Neuronal stem cell (in vitro differentiated cells): Measurements from ENCODE around the gene TRABD. TPM values are rescaled to one million over a fixed set of nuclear protein-coding genes. Genes with fewer than 3 reads are reported as not detected.
"Not testable (repeated sequence)": the region's sequence is repeated elsewhere in the genome, so short reads cannot be mapped to it uniquely, and the experiment has no call there.

Source experiments
- DNase-seq: peaks from one replicate; pipeline ENCODE4 v3.0.0-alpha.2; 2013; ENCODE audit warnings: low spot score
- H2AFZ ChIP-seq: one replicate; pipeline ENCODE4 v1.6.1; 2013; ENCODE audit warnings: mild to moderate bottlenecking, low read length, inconsistent platforms
- H2AK5ac ChIP-seq: 2 replicates; pipeline ENCODE4 v1.6.1; 2013; ENCODE audit warnings: low read depth, mild to moderate bottlenecking, inconsistent platforms, low read length, moderate library complexity, mixed read lengths
- H2BK120ac ChIP-seq: 2 replicates; pipeline ENCODE4 v1.6.1; 2013; ENCODE audit warnings: low read depth, mild to moderate bottlenecking, inconsistent platforms, low read length, moderate library complexity, mixed read lengths
- H2BK12ac ChIP-seq: one replicate; pipeline ENCODE4 v1.6.1; 2013; ENCODE audit warnings: low read length, inconsistent platforms
- H2BK15ac ChIP-seq: 2 replicates; pipeline ENCODE4 v1.6.1; 2013; ENCODE audit warnings: mild to moderate bottlenecking, low read length, inconsistent platforms, mixed read lengths
- H2BK5ac ChIP-seq: one replicate; pipeline ENCODE4 v1.6.1; 2013; ENCODE audit warnings: inconsistent platforms, mild to moderate bottlenecking, low read length, moderate library complexity
- H3K14ac ChIP-seq: one replicate; pipeline ENCODE4 v1.6.1; 2013; ENCODE audit warnings: low read length, inconsistent platforms
- H3K18ac ChIP-seq: 2 replicates; pipeline ENCODE4 v1.6.1; 2013; ENCODE audit warnings: low read length, inconsistent platforms
- H3K23ac ChIP-seq: 2 replicates; pipeline ENCODE4 v1.6.1; 2013; ENCODE audit warnings: low read depth, mild to moderate bottlenecking, mixed read lengths, low read length, inconsistent platforms; ENCODE audit not compliant: poor library complexity
- H3K27ac ChIP-seq: replicated peaks from 3 replicates; pipeline ENCODE4 v1.5.1; 2013; ENCODE audit warnings: low read length, inconsistent platforms
- H3K27me3 ChIP-seq, 3 experiments: 2 replicates each; pipeline ENCODE4 v1.6.1; 2013; ENCODE audit warnings: low read length in 3 of 3, mild to moderate bottlenecking in 2 of 3, inconsistent platforms in 1 of 3, low read depth in 1 of 3, mixed read lengths in 1 of 3, moderate library complexity in 1 of 3; ENCODE audit not compliant: control insufficient read depth in 3 of 3, insufficient read depth in 3 of 3
- H3K36me3 ChIP-seq, 2 donors: replicated peaks in 1 of 2; 2 replicates each; pipeline ENCODE4 v1.6.1; 2013; ENCODE audit warnings: low read length in 2 of 2; ENCODE audit not compliant: control insufficient read depth in 2 of 2, insufficient read depth in 2 of 2
- H3K4ac ChIP-seq: 2 replicates; pipeline ENCODE4 v1.6.1; 2013; ENCODE audit warnings: inconsistent platforms, mild to moderate bottlenecking, low read length, moderate library complexity
- H3K4me1 ChIP-seq, 2 donors: 1 replicate in 1 of 2; 2 replicates in 1 of 2; pipeline ENCODE4 v1.6.1; 2013; ENCODE audit warnings: low read length in 2 of 2, low read depth in 1 of 2; ENCODE audit not compliant: control insufficient read depth in 2 of 2, insufficient read depth in 1 of 2
- H3K4me2 ChIP-seq: one replicate; pipeline ENCODE4 v1.6.1; 2013; ENCODE audit warnings: mild to moderate bottlenecking, low read length, inconsistent platforms; ENCODE audit not compliant: insufficient read depth, poor library complexity, severe bottlenecking
- H3K4me3 ChIP-seq, 2 donors: 2 replicates each; pipeline ENCODE4 v1.5.1; 2013; ENCODE audit warnings: low read length in 2 of 2, mild to moderate bottlenecking in 2 of 2, inconsistent platforms in 1 of 2, moderate library complexity in 1 of 2
- H3K79me1 ChIP-seq: one replicate; pipeline ENCODE4 v1.6.1; 2013; ENCODE audit warnings: low read depth, mild to moderate bottlenecking, inconsistent platforms, low read length, moderate library complexity
- H3K9ac ChIP-seq: one replicate; pipeline ENCODE4 v1.6.1; 2013; ENCODE audit warnings: mild to moderate bottlenecking, low read depth, low read length, inconsistent platforms; ENCODE audit not compliant: poor library complexity
- H3K9me3 ChIP-seq, 2 donors: replicated peaks in 1 of 2; 2 replicates each; pipeline versions ENCODE3 to v1.6.1; 2013; ENCODE audit warnings: low read length in 2 of 2, mild to moderate bottlenecking in 2 of 2, inconsistent platforms in 1 of 2, low read depth in 1 of 2, mixed read lengths in 1 of 2, moderate library complexity in 1 of 2; ENCODE audit not compliant: control insufficient read depth in 2 of 2, insufficient read depth in 1 of 2
- H4K8ac ChIP-seq: one replicate; pipeline ENCODE4 v1.6.1; 2013; ENCODE audit warnings: low read depth, mild to moderate bottlenecking, inconsistent platforms, low read length, moderate library complexity
- H4K91ac ChIP-seq: one replicate; pipeline ENCODE4 v1.6.1; 2013; ENCODE audit warnings: low read length, low read depth, mild to moderate bottlenecking, inconsistent platforms; ENCODE audit not compliant: poor library complexity
- WGBS, 2 donors: extraction: QIAGEN DNeasy Blood & Tissue Kit; methylation state at CpG; one replicate each; pipeline ENCODE4 v1.1.7; 2013; ENCODE audit warnings: missing lambda C conversion rate in 2 of 2, mixed read lengths in 1 of 2; ENCODE audit not compliant: insufficient read length in 2 of 2, insufficient replicate concordance in 1 of 2; ENCODE audit errors: extremely low coverage in 2 of 2; 5-methylcytosine and 5-hydroxymethylcytosine counted together
- polyA plus RNA-seq, 2 experiments: library from polyadenylated mRNA; stranded (reverse); fragments of 200-250 nt; gene quantifications; one replicate each; pipeline ENCODE4 v1.2.3, GENCODE V29; 2013

The TRABD gene, protein sequence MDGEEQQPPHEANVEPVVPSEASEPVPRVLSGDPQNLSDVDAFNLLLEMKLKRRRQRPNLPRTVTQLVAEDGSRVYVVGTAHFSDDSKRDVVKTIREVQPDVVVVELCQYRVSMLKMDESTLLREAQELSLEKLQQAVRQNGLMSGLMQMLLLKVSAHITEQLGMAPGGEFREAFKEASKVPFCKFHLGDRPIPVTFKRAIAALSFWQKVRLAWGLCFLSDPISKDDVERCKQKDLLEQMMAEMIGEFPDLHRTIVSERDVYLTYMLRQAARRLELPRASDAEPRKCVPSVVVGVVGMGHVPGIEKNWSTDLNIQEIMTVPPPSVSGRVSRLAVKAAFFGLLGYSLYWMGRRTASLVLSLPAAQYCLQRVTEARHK
- 34.5 TPM for polyA plus RNA-seq (2013, experiment 1 of 2)
- 33.8 TPM for polyA plus RNA-seq (2013, experiment 2 of 2)

DNA sequence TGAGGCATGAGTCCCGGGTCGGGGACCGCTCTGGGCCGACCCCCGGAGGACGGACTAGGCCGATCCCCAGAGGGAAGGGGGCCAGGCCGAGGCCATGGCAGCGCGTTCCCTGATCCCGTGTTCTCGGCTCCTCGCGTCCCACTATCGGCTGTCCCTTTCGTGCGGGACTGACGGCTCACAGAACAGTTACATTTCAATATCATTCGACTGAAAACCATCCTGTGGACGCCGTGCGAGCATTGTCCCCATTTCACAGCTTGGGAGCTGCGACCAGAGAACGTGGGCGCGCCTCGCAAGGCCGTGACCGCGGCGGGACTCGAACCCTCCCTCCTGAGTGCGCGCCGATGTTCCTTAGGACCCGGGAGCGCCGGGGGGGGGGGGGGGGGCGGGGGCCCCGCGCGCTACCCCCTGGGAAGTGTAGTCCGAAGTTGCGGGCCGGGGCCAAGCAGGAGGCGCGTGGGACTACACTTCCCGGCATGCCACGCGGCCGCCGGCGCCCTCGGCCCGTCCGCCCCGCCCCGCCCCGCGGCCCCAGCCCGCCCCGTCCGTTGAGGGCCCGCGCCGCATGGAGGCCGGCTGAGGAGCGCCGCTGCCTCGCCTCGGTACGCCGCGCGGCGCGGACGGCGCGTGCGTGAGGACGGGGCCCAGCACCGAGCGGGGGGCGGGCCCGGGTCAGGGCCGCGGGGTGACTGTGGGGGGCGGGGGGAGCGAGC is at the start of gene TRABD:
Gene TRABD, plus strand, starts transcription at position 539 of the 713 bp plus-strand sequence. CDS start 7,148 bp downstream, outside the sequence.
- H3K23ac ChIP-seq = peak within 1 kb of the TSS; percentile 87
- H3K9me3 ChIP-seq = no peaks in the 10 kb centered on the region
- peaks cover 0 to 12% (median 0%) of the 10 kb centered on the region in 3 experiments for H3K27me3 ChIP-seq
- peak within 1 kb of the TSS; percentile 93 for H3K9ac ChIP-seq
- H2BK15ac ChIP-seq = peak within 1 kb of the TSS; percentile 98
- peak; percentile 81 for DNase-seq
- no peak within 1 kb of the TSS for H3K4ac ChIP-seq
- peak within 1 kb of the TSS; percentile 74 for H3K4me2 ChIP-seq
- H3K27ac ChIP-seq = no peak within 1 kb of the TSS
- peaks cover 6 to 16% of the 10 kb centered on the region in 2 donors for H3K4me1 ChIP-seq
- peaks cover 0 to 3% of the 10 kb centered on the region in 2 donors for H3K36me3 ChIP-seq
- peak within 1 kb of the TSS; percentile 65 for H4K8ac ChIP-seq
- H3K4me3 ChIP-seq = peak within 1 kb of the TSS; percentile 74 to 87
- H4K91ac ChIP-seq = no peak within 1 kb of the TSS
- H3K79me1 ChIP-seq = peaks cover 13% of the 10 kb centered on the region
- WGBS, 2 donors = no CpG with 5 or more reads among the region's 90 CpGs
- H2BK5ac ChIP-seq = peak within 1 kb of the TSS; percentile 35
- peak within 1 kb of the TSS; percentile 89 for H3K14ac ChIP-seq
- H2BK12ac ChIP-seq = peak within 1 kb of the TSS; percentile 84
- H3K18ac ChIP-seq = peak within 1 kb of the TSS; percentile 94
- peak within 1 kb of the TSS; percentile 96 for H2AK5ac ChIP-seq
- peak within 1 kb of the TSS; percentile 91 for H2AFZ ChIP-seq
- no peak within 1 kb of the TSS for H2BK120ac ChIP-seq

DNA sequence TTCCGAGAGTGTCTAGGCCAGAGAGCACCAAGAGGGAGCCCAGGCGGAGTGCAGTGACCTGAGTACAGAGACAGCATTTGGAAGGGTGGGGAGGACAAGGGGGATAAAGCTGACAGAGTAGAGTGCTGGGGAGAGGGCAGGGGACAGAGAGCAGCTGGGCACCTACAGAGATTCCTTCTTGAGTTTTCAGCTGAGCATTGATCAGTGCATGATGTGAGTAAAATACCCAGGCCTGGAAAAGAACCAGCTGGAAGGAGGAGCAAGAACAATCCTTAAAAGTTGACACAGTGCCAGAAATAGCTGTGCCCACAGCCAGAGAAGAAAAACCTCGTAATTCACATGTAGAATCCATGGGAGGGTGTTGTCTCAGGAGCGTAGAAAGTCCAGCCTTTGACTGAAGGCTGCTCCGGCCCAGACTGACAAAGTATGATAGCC is 49.1 kb upstream of the TRABD start:
- DNase-seq = no peak
- WGBS, 2 donors = no CpG with 5 or more reads among the region's 5 CpGs

DNA sequence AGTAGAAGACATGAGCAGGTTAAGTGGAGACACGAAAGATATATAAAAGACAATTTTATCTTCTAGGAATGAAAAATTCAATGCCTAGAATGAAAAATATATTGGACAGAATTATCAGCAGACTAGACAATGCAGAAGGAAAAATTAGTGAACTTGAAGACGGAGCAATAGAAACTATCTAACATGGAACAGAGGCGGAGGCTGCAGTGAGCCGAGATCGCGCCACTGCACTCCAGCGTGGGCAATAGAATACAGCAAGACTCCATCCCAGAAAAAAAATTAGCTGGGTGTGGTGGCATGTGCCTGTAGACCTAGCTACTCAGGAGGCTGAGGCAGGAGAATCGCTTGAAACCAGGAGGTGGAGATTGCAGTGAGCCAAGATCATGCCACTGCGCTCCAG is 48.4 kb upstream of the TRABD start:
- not testable (repeated sequence) for H3K4me2 ChIP-seq, H3K4me3 ChIP-seq, H3K4ac ChIP-seq, H2AFZ ChIP-seq, H3K27ac ChIP-seq, H3K9ac ChIP-seq, H3K14ac ChIP-seq, H2BK5ac ChIP-seq, H3K4me1 ChIP-seq, DNase-seq, H3K23ac ChIP-seq, H3K9me3 ChIP-seq, H4K91ac ChIP-seq, H2BK15ac ChIP-seq, H2BK120ac ChIP-seq, H4K8ac ChIP-seq, H3K36me3 ChIP-seq, H2AK5ac ChIP-seq, H3K18ac ChIP-seq, H3K79me1 ChIP-seq, H2BK12ac ChIP-seq, H3K27me3 ChIP-seq
- WGBS, 2 donors = no CpG with 5 or more reads among the region's 9 CpGs

More for the DNA sequence above, 49.1 kb upstream of the TRABD start:
- H3K18ac ChIP-seq = no peak overlapping the region
- no peak overlapping the region for H4K8ac ChIP-seq
- no peaks in the 10 kb centered on the region for H3K79me1 ChIP-seq
- no peak overlapping the region for H3K27ac ChIP-seq
- H2BK5ac ChIP-seq = no peak overlapping the region
- no peaks in the 10 kb centered on the region for H3K36me3 ChIP-seq
- no peak overlapping the region for H3K9ac ChIP-seq
- no peak overlapping the region for H2BK15ac ChIP-seq
- no peak overlapping the region for H3K4ac ChIP-seq
- H3K4me1 ChIP-seq = peaks cover 0 to 3% of the 10 kb centered on the region in 2 donors
- H2AK5ac ChIP-seq = no peak overlapping the region
- no peak overlapping the region for H2AFZ ChIP-seq
- no peak overlapping the region for H2BK12ac ChIP-seq
- H3K4me3 ChIP-seq = no peak overlapping the region
- H3K27me3 ChIP-seq = peaks cover 0 to 8% (median 0%) of the 10 kb centered on the region in 3 experiments
- no peak overlapping the region for H2BK120ac ChIP-seq
- no peak overlapping the region for H3K23ac ChIP-seq
- no peak overlapping the region for H4K91ac ChIP-seq
- H3K14ac ChIP-seq = no peak overlapping the region
- H3K9me3 ChIP-seq = peaks cover 3 to 5% of the 10 kb centered on the region in 2 donors
- H3K4me2 ChIP-seq = no peak overlapping the region

DNA sequence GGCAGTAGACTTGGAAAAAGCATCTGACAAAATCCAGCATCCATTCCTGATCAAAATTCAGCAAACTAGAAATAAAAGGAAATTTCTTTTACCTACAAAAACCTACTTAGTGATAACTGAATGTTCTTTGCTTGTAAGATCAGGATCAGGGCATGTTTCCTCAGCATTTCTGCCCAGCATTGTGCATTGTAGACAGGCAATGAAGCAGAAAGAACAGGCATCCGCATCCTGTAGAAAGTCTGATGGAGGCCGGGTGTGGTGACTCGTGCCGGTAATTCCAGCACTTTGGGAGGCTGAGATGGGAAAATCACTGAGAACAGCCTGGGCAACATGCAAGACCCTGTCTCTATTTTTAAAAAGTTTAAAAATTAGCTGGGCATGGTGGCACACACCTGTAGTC is 47.7 kb upstream of the TRABD start:
- Histone ChIP-seq H4K8ac (no peak overlapping the region), H2BK12ac (no peak overlapping the region), H3K27ac (no peak overlapping the region), H2BK120ac (no peak overlapping the region), H2AK5ac (no peak overlapping the region), H3K27me3 (peaks cover 0 to 8% (median 0%) of the 10 kb centered on the region in 3 experiments), H2AFZ (no peak overlapping the region), H3K4me3 (no peak overlapping the region), H3K9me3 (no peaks in the 10 kb centered on the region), H3K4me1 (peaks cover 1 to 3% of the 10 kb centered on the region in 2 donors), H3K18ac (no peak overlapping the region), H3K4me2 (no peak overlapping the region), H2BK15ac (no peak overlapping the region), H3K23ac (no peak overlapping the region), H3K79me1 (no peaks in the 10 kb centered on the region), H3K9ac (no peak overlapping the region), H3K36me3 (no peaks in the 10 kb centered on the region), H4K91ac (no peak overlapping the region), H2BK5ac (no peak overlapping the region), H3K14ac (no peak overlapping the region), H3K4ac (no peak overlapping the region)
- DNase-seq = no peak
- WGBS, 2 donors = no CpG with 5 or more reads among the region's 4 CpGs
